Measurements from ENCODE around the gene BMPR1A.
"Not testable (repeated sequence)": the region's sequence is repeated elsewhere in the genome, so short reads cannot be mapped to it uniquely, and the experiment has no call there.

BMPR1A gene

DNA sequence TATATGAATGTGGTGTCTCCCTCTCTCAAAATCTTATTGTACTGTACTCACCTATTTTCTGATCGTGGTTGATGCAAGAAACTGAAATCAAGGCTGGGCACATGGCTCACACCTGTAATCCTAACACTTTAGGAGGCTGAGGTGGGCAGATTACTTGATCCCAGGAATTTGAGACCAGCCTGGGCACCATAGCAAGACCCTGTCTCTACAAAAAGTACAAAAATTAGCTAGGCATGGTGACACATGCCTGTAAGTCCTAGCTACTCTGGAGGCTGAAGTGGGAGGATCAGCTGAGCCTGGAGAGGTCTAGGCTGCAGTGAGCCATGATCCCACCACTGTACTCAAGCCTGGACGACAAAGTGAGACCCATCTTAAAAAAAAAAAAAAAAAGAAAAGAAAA, 185.0 kb downstream of the BMPR1A start:
- no peak for DNase-seq (ENCODE audit: low read depth in 3 of 3)

DNA sequence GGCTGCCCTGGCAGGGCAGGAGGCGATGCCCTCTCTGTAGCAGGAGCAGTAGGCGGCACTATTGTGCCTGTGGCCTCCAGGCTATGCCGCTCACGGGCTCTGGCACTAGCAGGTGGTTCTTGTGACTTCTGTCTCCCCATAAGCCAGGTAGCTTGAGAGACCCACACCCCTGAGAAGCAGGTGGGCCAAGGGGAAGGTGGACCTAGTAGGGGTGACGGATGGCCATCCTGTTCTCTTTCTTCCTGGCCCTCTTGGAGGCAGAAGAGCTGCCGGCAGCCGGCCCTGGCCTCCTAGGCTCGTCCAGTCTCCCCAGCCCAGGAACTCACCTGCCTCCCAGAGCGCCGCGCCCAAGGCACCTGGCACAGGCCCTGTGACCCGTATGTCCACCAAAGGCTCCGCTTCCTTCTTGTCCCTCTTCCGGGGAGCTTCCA, 185.6 kb downstream of the BMPR1A start:
- no peak for DNase-seq (ENCODE audit: low read depth in 3 of 3)

DNA sequence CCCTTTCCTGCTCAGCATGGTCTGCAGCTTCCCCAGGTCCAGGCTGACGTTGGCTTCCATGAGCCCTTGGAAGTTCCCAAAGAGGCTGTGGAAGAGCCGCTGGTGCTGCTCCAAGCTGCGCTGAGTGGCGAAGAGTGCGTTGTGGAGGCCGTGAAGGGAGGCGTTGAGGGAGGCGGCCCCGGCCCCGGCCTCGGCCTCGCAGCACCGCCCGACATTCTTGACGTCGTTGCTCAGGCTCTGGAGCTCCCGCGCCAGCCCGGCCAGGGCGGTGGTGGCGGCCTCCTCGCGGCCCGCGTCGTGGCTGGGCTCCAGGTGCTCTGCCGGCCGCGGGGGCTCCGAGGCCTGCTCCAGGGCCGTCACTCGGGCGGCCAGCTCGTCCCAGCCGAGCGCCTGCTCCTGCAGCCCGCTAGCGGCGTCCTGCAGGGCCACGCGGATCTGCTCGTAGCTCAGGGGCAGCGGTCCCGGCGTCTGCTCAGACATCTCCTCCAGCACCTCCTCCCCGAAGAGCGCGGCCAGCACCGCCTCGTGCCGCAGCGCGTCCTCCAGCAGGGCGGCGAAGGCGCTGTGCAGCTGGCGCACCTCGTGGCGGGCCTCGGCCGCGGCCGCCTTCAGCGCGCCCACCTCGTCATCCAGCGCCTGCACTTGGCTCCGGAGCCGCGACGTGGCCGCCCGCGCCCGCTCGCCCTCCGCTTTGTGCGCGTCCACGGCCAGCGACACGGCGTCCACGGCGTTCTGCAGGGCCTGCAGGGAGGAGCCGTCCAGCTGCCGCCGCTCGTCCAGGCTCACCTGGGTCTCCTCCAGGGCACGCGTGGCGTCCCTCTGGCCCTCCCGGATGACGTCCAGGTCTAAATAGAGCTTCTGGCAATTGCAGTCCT, 186.3 kb downstream of the BMPR1A start:
- no peak for DNase-seq (ENCODE audit: low read depth in 3 of 3)

DNA sequence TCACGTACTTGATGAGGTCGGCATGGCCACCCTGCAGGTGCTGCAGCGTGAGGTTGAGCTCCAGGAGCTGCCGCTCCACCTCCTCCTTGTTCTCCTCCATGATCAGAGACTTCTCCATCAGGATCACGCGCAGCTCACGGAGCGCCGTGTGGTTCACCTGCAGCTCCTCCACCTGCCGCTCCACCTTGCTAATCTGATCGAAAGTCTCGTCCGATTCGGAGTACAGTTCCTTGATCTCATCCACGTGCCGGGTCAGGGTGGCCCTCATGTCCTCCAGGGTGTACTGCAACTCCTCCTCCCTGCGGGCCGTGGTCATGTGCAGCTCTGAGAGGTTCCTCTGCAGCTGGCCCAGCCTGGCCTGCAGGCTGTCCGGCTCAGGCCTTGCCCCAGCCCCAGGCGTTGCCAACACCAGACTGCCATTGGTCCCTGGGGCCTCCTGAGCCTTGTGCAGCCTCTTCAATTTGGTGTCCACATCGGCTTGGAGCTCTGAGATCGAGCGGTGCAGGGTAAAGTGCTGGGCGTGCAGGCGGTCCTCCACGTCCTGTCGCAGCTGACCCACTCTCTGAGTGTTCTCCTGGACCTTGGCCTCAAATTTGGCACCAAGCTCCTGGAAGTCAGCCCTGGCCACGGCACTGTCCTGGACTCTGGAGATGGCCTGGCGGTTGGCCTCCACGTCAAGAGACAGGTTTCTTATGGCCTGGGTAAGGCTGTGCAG, 187.1 kb downstream of the BMPR1A start:
- no peak for DNase-seq (ENCODE audit: low read depth in 3 of 3)

- DNase-seq (ENCODE audit: low read depth in 3 of 3), result no peak
These were observed 187.6 kb downstream of the BMPR1A start for GRCh38 chr10:86944031-86944419.

- DNase-seq (ENCODE audit: low read depth in 3 of 3), result no peak
These were observed 188.1 kb downstream of the BMPR1A start for GRCh38 chr10:86944471-86944870.

DNA sequence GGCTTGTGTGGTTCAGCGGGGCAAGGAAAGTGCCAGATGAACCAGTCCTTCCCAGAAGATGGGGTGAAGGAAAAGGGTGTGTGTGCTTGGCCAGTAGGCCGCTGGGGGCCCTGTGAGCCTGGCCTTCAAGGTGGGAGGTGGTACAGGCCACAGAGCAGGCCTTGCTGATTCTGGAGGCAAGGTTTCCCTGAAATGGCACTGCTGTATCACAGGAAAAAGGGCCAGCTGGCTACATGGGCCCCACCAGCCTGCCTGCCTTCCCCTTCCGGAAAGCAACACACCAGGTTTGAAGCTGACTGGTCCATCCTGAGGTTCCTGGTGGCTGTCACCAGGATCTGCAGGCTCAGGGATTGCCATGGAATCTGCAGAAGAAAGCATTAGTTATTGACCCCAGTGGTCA, 188.5 kb downstream of the BMPR1A start:
- no peak for DNase-seq (ENCODE audit: low read depth in 3 of 3)

DNA sequence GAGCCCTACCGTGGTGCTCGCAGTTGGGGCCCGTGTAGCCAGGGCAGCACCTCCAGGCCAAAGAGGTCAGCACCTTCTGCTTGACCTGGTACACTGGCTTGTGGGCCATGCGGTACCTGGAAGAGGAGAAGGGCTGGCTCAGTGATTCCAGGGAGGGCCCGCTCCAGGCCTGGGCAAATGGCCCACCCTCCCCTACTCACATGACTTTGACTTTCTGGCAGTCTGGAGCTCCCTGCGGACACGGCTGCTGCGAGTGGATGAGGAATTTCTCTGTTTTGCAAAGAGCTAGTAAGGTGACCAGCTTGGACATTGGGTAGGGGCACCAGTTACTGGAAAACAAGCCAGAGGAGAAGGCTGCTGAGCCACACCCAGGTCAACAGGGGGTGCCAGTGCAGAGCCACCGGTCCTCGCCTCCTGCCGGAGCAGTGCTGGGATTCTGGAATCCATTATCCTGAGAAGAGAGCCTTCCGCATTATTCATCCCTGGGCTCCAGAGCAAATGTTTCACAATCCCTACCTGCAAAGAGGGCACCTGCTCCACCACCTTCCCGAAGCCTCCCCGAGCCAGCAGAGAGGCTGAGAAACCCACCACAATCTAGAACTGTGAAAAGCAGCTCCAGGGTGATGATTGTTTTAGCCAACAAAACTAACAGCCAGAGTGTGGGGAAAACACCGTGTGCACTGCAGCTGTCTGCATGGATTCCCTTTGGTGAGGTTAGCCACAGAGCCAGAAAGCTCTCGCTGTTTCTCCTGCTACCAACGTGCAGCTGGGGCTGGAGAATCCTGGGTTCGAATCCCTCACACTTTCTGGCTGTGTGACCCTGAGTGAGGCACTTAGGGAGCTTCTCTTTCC, 189.2 kb downstream of the BMPR1A start:
- DNase-seq (ENCODE audit: low read depth in 3 of 3), result no peak

- no peak for DNase-seq (ENCODE audit: low read depth in 3 of 3)
These were observed 190.1 kb downstream of the BMPR1A start for GRCh38 chr10:86946213-86947155.

DNA sequence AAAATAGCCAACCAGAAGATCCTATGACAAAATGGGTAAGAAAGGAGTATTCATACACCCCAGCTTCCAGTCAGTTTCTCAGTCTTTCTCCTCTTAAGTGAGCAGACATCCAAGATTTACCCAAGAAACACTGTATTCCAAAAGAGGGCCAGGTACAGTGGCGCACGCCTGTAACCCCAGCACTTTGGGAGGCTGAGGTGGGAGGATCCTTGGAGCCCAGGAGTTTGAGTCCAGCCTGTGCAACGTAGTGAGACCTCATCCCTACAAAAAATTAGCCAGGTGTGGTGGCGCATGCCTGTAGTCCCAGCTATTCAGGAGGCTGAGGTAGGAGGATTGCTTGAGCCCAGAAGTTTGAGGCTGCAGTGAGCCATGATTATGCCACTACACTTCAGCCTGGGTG, 191.4 kb downstream of the BMPR1A start:
- DNase-seq (ENCODE audit: low read depth in 3 of 3), result not testable (repeated sequence)

GRCh38 chr10:86950349-86950748, 193.9 kb downstream of the BMPR1A start:
- no peak for DNase-seq (ENCODE audit: low read depth in 3 of 3)

DNA sequence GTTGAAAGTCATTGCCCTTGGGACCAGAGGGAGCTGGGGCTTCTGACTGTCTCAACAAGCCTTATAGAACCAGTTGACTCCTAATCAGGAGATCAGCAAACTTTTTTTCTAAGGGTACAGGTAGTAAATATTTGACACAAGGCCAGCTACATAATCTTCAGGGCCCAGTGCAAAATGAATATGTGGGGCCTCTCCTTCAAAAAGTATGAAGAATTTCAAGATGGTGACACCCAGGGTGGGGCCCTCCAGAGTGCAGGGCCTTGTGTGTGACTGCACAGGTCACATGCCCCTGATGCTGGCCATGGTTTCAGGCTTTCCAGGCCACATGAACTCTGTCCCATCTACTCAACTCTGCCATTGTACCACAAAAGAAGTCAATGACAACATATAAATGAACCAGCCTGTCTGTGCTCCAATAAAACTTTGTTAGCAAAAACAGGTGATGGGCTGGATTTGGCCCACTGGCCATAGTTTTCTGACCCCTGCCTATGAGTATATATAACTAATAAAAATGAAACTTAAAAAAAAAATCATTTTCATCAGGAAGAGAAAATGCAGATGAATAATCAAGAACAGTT, 194.9 kb downstream of the BMPR1A start:
- DNase-seq (ENCODE audit: low read depth in 3 of 3), result no peak

- no peak for DNase-seq (ENCODE audit: low read depth in 3 of 3)
These were observed 195.7 kb downstream of the BMPR1A start for GRCh38 chr10:86952106-86952505.

- DNase-seq (ENCODE audit: low read depth in 3 of 3), result not testable (repeated sequence)
These were observed 196.3 kb downstream of the BMPR1A start for GRCh38 chr10:86952697-86953096.

- DNase-seq (ENCODE audit: low read depth in 3 of 3), result no peak
These were observed 197.6 kb downstream of the BMPR1A start for GRCh38 chr10:86953747-86954680.

- DNase-seq (ENCODE audit: low read depth in 3 of 3), result no peak
These were observed 198.5 kb downstream of the BMPR1A start for GRCh38 chr10:86954681-86955500.

DNA sequence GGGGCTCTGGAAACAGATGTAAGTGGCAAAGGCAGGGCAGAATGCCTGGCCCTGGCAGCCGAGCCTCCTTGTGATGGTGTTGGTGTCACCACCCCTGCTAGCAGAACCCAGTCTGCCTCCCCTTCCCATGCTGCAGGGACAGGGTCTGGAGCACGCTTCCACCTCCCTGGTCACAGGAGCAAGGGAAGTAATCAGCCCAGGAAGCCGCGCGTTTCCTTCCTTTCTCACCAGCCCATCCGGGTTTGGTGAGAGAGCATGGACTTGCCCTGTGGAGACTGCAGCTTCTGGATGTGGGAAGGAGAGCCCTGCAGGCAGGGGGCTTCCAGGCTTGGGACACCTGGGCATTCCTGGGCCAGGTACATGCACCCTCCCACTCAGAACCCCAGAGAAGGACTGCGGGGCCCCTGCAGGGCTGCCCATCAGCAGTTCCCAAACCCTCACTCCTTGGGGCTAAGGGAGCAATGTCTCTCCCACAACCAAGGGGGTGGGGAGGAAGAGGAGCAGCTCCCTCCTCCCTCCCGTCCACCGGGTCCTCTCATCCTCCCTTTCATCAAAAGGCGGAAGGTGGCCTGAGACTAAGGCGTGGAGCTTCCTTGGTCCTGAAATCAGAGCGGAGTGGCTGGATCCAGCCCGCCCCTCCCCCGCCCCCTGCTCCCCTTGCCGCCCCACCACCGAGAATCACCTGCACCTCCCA, 199.2 kb downstream of the BMPR1A start:
- no peak for DNase-seq (ENCODE audit: low read depth in 3 of 3)

Measured in stimulated activated CD4-positive, alpha-beta T cell treated with anti-CD3 and anti-CD28 coated beads, TNF-alpha, amount 100 ng/mL, for 48 hours (primary cell).